SK-N-MC (cell line): Measurements from ENCODE around the gene KCTD16.

Experiments used
- EZH2 ChIP-seq: fragments of 200-600 bp; sonication (generic); IDR thresholded peaks from one replicate; pipeline ENCODE4 v1.6.1; 2017; ENCODE audit warnings: antibody characterized with exemption
- FOXP2 ChIP-seq: optimal IDR thresholded peaks from 2 replicates; pipeline ENCODE3; 2011; ENCODE audit warnings: mild to moderate bottlenecking, moderate library complexity; ENCODE audit not compliant: insufficient read depth; ENCODE audit errors: extremely low read length, control extremely low read depth
- POLR2AphosphoS5 ChIP-seq: IDR thresholded peaks from 2 replicates; pipeline ENCODE4 v1.6.1; 2012; ENCODE audit warnings: mild to moderate bottlenecking, low read depth, low read length, borderline replicate concordance

GRCh38 chr5:144503123-144503522 lies 332.4 kb downstream of the KCTD16 start:
- TF ChIP-seq POLR2AphosphoS5 (no peak), EZH2 (no peak), FOXP2 (no peak)
